GM19239 (cell line): ENCODE results near the gene RAD51B.

Experiments
- DNase-seq: peaks from one replicate; pipeline ENCODE4 v3.0.0; 2011; ENCODE audit warnings: low spot score; ENCODE audit not compliant: insufficient read length
- FAIRE-seq: peaks from 2 replicates; lab custom pipeline; 2011; peaks lifted over from hg19 to GRCh38; lab: Jason Lieb, UNC

RAD51B gene

DNA sequence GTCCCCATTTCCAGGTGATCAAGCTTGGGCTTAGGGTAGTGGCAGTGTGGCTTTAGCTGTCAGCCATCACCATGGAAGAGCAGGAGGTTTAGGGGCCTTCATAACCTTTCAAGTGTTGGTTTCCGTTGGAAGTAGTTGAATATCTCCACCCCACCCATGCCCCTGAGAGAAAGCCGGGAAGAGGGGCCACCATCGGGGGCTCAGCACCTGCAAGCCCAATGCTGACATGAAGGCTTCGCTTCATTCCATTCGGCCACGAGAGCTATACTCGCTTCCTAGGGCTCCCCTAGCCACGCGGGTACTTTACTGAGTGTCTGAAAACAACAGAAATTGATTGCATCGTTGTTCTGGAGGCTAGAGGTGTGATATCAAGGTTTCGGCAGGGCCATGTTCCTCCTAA lies 738.5 kb downstream of the RAD51B start:
- DNase-seq (no peak), FAIRE-seq (no peak)

DNA sequence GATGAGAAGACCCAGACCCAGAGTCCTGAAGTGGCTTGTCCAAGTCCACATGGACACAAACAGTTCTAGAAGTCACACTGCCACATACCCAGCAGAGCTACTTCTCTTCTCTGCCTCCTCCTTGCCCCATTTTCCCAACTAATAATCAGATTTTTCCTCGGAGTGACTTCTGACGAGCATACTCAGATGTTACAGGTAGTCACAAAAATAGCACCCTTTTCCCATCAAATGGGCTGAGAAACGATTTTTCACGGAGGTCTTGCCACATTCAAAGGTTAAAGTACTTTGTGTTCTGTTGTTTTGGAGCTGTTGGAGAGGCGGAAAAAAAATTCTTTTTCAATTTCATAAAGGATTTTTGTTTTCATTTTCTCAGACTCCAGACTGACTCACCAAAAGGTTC lies 740.4 kb downstream of the RAD51B start:
- DNase-seq: no peak

DNA sequence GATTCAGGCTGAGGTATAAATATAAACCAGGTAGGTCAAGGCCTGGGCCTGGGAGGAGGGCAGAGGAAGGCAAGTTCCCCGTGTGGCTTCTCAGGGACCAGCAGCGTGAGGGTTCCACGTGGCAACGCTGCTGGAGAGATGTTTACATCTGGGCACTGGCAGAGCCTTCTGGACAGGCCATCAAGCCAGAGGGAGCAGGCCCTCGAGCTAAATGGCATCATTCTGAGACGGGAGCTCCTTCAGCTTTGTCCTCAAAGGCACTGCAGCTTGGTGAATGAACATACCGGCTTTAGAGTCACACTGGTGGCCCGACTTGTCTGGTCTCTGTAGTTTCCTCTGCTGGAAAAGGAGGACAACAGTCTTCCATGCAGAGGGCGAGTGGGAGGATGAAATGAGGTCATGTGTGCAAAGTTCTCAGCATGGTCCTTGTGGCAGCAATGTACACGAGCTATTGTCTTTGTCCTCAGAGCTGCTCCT lies 742.0 kb downstream of the RAD51B start:
- DNase-seq: no peak
- no peak for FAIRE-seq

More for the DNA sequence above, 740.4 kb downstream of the RAD51B start:
- no peak for FAIRE-seq

DNA sequence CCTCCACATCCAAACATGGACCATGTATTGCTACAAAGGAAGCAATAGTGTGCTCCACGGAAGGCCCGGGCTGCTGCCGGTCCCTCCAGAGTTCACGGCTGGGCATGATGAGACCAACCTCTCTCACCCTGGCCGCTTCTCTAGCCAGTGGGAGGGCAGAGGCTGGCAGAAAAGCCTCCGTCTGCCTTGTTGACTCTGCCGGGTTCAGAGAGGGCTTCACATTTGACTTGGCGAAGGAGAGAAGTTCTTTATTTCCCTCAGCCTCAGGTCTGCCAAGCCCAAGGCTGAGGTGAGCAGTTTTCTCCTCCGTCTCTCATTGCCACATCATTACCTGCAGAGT lies 743.3 kb downstream of the RAD51B start:
- FAIRE-seq: no peak
- DNase-seq: no peak

DNA sequence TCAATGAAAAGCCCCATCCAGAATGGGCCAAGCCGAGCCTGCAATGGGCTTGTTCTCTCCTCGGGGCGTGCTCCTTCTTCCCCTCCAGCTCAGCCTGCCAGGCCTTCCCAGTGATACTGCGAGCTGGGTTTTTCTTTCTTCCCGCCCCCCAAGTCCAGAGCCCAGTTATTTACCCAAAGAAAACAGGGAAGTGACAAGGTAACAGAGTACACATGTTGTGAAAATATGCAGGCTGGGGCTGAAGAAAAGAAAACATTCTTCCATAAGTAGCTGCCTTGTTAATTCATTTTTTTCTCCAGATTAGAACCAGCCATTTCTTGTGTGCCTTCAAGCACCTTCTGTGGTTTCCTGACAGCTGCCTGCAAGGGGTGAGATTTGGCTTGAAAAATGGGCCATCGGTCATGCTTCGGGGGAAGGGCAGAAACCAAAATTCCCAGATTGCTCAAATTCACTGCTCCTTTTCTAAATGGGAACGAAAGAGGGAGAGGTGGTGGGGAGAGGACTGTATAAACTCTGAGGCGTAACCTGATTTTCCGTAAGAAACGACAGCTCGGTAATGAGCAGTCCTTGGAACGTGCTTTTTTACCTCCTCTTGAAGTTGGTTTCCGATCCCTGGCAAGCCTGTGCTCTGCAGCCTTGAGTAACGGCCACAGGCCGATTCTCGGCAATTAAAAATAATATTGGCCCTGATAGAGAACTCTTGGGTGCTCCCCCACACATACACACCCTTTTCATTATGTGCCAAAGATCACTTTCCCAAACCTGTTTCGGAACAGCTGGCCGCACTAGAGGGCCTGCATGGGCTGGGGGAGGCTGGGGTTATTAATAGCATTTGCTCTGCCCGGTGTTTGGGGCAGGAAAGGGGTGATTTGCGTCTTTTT lies 743.9 kb downstream of the RAD51B start:
- FAIRE-seq (peak; percentile 8), DNase-seq (no peak)

DNA sequence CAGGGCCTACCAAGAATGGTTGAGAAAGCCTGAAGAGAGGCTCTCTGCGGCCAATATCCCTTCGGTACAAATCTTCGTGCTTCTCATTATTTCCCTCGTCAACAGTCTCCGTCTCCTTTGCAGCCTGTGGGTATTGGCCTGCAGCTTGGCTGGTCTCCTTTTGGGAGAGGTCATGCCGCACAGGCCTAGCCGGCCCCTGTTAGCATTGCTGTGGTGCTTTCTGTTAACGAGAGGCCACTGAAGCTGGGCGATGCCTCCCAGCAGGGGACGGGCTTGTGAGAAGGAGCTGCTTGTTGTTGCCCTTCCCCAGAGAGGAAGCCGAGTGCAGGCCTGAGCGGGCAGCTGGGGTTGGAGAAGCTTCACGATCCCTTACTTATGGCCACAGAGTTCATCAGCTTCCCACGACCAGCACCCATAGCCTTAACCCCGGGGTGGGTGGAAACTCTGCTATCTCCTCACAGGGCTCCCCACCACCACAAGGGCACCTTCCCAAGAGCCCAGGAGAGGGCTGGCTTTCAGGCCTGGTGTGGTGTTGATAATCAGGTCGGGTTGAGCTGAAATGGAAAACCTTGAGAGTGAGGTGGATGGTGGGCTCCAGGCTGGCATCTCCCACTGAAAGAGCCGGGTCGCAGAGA lies 744.7 kb downstream of the RAD51B start:
- DNase-seq (no peak), FAIRE-seq (no peak)

DNA sequence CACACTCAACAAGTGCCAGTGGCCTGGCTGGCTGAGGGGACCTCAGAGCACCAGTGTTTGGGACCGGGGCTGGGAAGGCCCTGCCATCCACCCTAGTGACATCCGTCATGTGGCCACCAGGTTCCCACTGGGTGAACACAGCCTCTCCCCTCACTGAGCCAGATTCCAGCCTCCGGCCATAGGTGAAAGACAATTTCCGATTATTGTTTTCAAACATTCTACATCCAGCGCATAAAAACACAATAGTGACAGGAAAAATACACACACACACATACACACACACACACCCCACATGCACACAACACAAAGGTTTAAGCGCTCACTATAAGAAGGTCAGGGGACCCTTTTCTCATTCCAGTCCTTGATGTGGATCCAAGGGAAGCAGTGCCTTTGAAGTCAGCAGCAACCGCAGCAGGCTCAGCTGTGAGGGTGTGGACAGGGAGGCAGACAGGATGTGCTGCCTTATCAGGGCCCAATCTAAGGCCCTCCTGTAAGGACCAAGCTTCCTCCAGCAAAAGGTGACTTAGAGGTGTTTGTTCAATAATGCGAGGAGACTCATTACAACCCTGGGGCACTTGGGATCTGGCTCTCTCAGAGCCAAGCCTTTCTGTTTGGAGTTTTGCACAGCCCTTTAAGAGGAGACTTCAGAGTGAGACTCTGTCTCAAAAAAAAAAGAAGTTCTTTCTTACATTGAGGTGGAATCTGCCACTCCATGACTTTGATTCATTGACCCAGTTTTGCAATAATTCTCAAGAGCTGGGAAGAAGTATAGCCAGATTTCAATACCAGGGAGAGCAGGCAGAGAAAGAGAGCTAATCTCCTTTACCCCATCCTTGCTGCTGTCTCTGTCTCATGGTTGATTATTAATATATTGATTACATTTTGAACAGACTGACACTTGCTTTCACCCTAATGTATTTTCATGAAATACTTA lies 745.5 kb downstream of the RAD51B start:
- DNase-seq (no peak), FAIRE-seq (no peak)

DNA sequence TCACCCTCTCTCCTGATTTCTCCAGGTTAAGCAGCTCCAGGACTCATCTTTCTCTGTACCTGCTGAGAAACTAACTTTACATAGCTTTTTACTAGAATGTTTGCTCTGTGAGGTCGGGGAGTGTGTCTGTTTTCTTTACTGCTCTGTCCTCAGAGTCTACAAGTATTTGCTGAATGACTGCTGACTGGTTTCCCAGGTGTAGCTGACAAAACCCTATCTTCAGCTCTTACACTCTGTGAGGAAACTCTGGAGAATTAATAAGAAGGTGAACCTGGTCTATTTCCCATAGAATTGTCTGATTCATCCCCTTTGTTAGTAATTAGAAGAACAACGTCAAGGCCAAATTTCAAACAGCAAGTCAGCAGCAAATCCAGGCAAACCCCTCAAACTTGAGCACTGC lies 746.5 kb downstream of the RAD51B start:
- no peak for DNase-seq
- FAIRE-seq: no peak

DNA sequence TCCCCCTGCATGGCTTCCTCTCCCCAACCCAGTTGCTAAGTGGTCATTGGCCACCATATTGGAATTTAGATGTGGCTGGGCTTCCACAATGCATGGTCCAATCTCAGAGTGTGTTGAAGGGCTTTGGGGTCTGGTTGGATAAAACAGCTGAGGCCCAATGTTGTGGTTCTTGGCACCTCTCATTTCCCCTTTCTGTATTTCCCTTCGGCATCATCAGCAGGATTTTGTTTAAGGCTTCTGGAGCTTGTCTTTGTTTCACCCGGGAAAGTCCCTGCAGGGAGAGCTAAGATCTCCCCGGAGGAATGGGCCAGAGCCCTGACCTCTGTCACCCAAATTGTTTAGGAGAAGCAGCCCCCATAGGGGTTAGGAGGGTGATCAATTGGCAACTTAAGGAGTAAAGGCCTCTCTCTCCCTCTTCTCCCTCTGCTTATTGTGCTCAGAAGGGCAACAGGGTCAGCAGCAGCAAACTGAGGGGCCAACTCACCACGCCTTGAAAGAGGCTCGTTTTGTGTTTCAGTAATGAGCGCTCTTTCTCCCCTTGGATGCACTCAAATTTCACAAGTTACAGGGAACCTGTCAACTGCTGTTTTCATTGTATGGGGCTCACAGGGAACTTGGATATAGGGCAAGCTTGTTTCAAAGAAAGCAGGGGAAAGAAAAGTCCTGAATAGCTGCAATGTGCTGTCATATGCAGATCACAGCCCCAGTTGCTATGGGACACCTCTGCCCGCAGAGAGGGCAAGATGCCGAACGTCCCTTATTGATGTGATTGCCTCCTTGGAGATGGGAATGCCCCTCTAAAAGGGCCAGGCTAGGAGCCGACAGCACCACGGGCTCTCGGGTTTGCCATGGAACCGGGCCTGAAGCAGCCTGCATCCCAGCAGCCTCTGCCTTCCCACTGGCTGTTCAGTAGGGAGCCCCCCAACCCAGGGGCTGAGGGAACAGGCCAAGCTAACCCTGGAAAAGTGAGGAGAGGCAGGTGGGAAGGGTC lies 749.6 kb downstream of the RAD51B start:
- DNase-seq: no peak
- FAIRE-seq: no peak

DNA sequence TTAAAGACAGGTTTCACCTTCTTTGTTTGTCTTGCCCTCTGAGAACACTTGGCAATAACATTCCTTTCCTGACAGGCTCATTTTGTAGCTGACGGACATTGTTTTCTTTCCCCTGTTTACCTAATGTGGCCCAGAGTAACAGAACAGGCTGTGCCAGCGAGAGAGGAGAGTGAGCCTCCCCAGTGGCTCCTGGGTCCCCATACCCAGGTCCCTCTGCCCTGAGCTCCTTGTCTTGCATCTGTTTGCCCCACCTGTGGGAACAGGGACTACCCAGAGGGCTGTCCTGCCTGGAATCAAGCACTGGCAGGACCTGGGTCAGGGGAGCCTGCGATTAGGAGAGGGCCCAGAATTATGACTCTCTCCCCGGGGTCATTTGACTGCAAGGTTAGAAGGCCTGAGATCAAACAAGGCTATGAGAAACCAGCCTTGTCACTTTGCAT lies 750.4 kb downstream of the RAD51B start:
- DNase-seq (no peak), FAIRE-seq (no peak)

DNA sequence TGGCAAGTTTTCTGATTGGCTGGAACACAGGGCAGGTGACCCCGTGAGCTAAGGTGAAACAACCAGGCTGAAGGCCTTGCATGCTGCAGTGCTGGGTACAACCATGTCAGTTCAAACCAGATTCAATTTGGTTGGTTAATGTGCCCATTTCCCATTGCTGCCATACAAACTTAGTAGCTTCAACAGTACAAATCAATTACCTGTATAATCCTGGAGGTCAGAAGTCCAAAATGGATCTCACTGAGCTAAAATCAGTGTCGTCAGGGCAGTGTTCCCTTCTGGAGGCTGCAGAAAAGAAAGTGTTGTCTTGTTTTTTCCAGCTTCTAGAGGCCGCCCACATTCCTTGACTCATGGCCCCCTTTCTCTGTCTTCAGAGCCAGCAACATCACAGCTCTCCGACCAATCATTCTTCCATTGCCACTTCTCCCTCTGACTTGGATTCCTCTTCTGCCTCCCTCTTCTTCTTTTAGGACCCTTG lies 751.6 kb downstream of the RAD51B start:
- no peak for DNase-seq
- FAIRE-seq: no peak

DNA sequence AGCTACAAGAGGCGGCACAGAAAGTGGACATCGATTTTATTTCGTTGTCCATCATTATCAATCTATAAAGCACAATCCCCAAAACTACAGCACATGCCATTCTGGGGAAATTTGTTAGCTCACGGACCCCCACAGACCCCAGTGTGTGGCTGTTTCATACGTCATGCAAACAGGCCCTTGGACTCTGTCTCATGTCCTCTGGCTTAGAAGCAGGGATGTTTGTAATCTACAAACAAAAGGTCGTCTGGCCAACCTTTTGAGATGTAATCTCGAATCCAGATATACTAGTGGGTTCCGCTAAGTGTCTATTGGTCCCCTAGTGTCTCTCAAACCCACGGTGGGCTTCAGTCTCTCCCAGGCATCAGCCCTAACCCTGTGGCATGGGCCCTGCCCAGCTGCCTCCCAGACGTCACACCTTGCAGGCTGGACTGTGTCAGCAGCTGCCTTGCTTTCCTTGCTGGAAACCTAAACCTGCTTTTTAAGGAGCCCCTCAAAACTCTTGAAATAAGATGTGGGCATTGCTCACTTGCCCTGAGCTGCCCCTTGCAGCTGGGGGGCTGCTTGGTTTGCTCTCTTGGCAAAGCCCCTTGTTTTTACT lies 752.4 kb downstream of the RAD51B start:
- FAIRE-seq (no peak), DNase-seq (no peak)

DNA sequence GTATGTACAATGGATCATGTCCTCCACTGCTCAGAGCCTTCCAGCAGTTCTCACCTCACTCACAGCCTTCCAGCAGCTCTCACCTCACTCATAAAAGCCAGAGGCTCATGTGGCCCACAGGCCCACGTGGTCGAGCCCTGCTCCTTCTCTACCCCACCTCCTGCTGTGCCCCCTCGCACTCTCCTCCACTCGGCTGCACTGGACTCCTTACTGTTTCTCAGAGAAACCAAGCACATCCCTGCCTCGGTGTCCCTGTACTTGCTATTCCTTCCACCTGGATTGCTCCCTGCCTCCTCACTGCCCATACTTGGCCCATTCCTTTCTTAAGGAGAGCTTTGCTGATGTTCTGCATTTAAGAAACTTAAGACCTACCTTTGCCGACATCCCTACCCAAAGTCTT lies 753.5 kb downstream of the RAD51B start:
- no peak for FAIRE-seq
- DNase-seq: no peak

DNA sequence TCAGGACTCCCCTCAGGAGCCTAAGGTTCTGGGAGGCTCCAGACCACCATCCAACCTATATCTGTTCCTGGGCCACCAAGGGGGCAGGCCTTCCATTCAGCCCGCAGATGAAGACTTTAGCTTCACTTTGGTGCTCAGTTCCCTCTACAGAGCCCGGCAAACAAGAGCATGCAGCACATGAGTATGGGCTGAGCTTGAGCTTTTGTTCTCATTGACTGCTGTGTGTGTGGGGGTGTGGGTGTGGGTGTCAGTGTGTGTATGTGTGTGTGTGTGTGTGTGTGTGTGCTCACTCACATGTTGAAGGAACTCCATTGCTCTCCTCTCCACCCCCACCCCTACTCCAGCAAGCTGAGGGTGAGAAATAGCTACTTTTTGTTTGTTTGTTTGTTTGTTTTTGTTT lies 754.1 kb downstream of the RAD51B start:
- DNase-seq: no peak
- no peak for FAIRE-seq

DNA sequence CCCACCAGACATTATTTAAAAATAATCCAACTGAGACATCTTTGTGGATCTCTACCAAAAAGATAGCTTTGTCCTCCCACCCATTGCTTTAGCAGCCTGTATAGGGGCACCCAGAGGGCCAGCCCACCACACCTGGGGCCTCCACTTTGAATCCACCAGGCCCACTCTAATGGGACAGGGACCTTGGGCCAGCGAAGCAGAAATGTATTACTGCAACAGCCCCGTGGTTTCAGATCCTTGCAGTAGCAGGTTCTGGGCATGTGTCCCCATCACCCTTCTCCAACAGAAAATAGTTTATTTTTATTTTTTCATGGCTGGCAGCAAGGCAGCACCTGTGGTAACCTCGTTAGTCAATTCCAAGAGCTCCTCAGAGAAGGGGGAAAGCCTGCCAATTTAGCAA lies 754.9 kb downstream of the RAD51B start:
- no peak for DNase-seq

DNA sequence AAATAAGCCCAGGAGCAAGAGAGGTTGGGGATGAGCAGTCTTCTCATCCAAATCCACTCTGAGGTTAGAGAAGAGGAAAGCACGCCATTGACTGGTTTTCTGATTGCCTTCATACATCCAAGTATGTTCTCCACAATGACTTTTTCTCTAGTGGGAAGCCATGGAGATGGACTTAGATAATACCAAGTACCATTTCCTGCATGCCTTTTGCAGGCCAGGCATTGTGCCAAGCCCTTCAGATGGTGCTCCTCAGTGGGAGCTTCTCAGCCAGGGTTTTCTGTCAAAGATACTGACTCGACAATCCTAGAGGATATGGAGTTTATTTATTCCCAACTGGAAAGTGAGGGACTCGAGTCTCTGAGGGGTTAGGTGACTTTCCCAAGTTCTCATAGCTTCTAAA lies 755.3 kb downstream of the RAD51B start:
- DNase-seq (no peak), FAIRE-seq (no peak)

More for the DNA sequence above, 754.9 kb downstream of the RAD51B start:
- no peak for FAIRE-seq

DNA sequence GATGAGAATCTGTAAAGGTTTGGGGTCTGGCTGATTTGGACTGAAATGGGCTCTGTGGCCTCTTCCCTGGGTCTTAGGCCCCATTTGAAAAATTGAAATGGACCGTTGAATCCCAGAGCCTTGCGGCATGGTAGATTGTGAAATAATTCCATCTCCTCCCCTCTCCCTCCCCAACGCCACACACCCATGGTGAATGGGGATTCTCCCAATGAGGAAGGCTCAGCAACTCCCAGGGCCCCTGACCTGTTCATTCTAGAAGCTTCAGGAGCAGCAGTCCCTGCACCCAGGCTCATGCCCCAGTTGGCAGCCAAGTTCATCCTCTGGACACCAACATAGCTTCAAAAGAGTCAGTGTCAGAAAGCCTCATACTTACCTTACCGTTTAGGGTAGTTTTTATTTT lies 755.8 kb downstream of the RAD51B start:
- FAIRE-seq (no peak), DNase-seq (no peak)

DNA sequence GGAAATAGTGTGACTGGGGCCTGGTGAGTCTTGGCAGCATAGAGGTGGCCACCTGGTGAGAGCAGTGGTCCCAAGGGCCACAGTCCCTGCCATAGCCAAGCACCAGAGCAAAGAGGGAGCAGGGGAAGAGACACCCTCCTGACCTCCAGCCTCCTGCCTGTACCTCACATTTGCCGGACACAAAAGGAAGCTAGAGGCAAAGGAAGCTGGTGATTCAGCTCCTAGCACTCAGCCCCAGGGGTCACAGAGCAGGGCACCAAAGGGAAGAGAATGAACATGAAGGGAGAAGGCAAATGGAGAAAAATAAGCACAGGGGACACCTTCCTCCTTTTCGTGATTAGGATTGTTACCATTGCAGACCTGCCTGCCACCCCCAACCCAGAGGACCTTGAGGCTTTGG lies 756.5 kb downstream of the RAD51B start:
- no peak for DNase-seq
- FAIRE-seq: no peak
